ENCODE data around the gene TSEN34.
"Not testable (repeated sequence)": the region's sequence is repeated elsewhere in the genome, so short reads cannot be mapped to it uniquely, and the experiment has no call there.

Gene TSEN34

GRCh38 chr19:54191811-54192453 is 824 bp downstream of the TSEN34 start:
- H3K4me1 Mint-ChIP-seq: peaks cover 38% of the 10 kb centered on the region
- H3K9me3 Mint-ChIP-seq: no peaks in the 10 kb centered on the region
- H3K36me3 Mint-ChIP-seq: peaks cover 5% of the 10 kb centered on the region
- H3K27ac Mint-ChIP-seq: peak overlapping the region; percentile 55
- peak overlapping the region; percentile 97 for H3K4me3 Mint-ChIP-seq
- H3K27me3 Mint-ChIP-seq: no peaks in the 10 kb centered on the region

- H3K9me3 Mint-ChIP-seq: no peaks in the 10 kb centered on the region
- peaks cover 5% of the 10 kb centered on the region for H3K36me3 Mint-ChIP-seq
Measured at GRCh38 chr19:54193011-54193410, 1.9 kb downstream of the TSEN34 start.

GRCh38 chr19:54194463-54194862 is 3.4 kb downstream of the TSEN34 start:
- H3K4me3 Mint-ChIP-seq, H3K27me3 Mint-ChIP-seq, H3K9me3 Mint-ChIP-seq, H3K36me3 Mint-ChIP-seq, H3K27ac Mint-ChIP-seq: not testable (repeated sequence)
- H3K4me1 Mint-ChIP-seq: peaks cover 34% of the 10 kb centered on the region

More at GRCh38 chr19:54193011-54193410, 1.9 kb downstream of the TSEN34 start:
- H3K4me1 Mint-ChIP-seq: peaks cover 28% of the 10 kb centered on the region
- peak overlapping the region; percentile 97 for H3K4me3 Mint-ChIP-seq
- H3K27me3 Mint-ChIP-seq: no peaks in the 10 kb centered on the region
- H3K27ac Mint-ChIP-seq: no peak overlapping the region

DNA sequence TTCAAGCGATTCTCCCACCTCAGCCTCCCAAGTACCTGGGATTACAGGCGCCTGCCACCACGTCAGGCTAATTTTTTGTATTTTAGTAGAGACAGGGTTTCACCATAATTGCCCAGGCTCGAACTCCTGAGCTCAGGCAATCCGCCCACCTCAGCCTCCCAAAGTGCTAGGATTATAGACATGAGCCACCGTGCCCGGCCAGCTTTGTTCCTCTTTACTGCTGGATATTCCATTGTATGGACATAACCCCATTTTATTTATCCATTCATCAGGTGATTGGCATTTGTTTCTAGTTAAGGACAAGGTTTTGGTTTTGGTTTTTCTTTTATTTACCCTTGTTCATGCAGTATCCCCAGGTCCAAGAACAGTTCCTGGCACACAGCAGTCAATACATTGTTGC is 5.4 kb downstream of the TSEN34 start:
- peaks cover 11% of the 10 kb centered on the region for H3K36me3 Mint-ChIP-seq
- H3K4me3 Mint-ChIP-seq: no peak overlapping the region
- no peaks in the 10 kb centered on the region for H3K27me3 Mint-ChIP-seq
- H3K27ac Mint-ChIP-seq: no peak overlapping the region
- peaks cover 31% of the 10 kb centered on the region for H3K4me1 Mint-ChIP-seq
- H3K9me3 Mint-ChIP-seq: no peaks in the 10 kb centered on the region

GRCh38 chr19:54197121-54197520 is 6.0 kb downstream of the TSEN34 start:
- no peaks in the 10 kb centered on the region for H3K9me3 Mint-ChIP-seq
- no peak overlapping the region for H3K27ac Mint-ChIP-seq
- H3K4me3 Mint-ChIP-seq: no peak overlapping the region
- H3K27me3 Mint-ChIP-seq: no peaks in the 10 kb centered on the region
- H3K4me1 Mint-ChIP-seq: peaks cover 25% of the 10 kb centered on the region
- peaks cover 17% of the 10 kb centered on the region for H3K36me3 Mint-ChIP-seq

GRCh38 chr19:54199401-54199800 is 8.3 kb downstream of the TSEN34 start:
- Mint-ChIP-seq H3K36me3 (peaks cover 30% of the 10 kb centered on the region), H3K27ac (peak overlapping the region; percentile 67), H3K9me3 (no peaks in the 10 kb centered on the region), H3K27me3 (no peaks in the 10 kb centered on the region), H3K4me1 (peaks cover 32% of the 10 kb centered on the region), H3K4me3 (peak overlapping the region; percentile 80)

- Mint-ChIP-seq H3K36me3 (peaks cover 32% of the 10 kb centered on the region), H3K27me3 (no peaks in the 10 kb centered on the region), H3K4me3 (peak overlapping the region; percentile 95), H3K27ac (peak overlapping the region; percentile 100), H3K9me3 (no peaks in the 10 kb centered on the region), H3K4me1 (peaks cover 51% of the 10 kb centered on the region)
Measured at GRCh38 chr19:54201172-54201701, 10.1 kb downstream of the TSEN34 start.

GRCh38 chr19:54201980-54202379 is 10.9 kb downstream of the TSEN34 start:
- Mint-ChIP-seq H3K4me3 (peak overlapping the region; percentile 95), H3K36me3 (peaks cover 37% of the 10 kb centered on the region)

DNA sequence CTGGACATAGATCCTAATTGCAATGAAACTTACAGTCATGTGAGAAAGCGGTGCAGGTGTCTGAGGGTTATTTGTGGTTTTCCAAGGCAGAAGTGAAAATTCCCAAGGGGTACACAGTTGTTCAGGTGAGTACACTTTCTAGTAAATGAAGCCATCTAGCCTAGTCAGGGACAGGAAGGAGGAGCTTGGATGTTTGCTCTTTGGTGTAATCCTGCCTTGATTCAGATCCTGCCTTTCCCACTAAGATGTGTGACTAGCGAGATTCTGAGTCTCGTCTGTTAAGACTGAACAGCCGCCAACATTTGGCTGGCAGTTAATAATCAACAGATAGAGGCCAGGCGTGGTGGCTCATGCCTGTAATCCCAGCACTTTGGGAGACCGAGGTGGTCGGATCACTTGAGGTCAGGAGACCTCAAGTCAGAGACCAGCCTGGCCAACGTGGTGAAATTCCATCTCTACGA is 12.1 kb downstream of the TSEN34 start:
- no peaks in the 10 kb centered on the region for H3K9me3 Mint-ChIP-seq
- peaks cover 70% of the 10 kb centered on the region for H3K4me1 Mint-ChIP-seq
- peak overlapping the region; percentile 55 for H3K27ac Mint-ChIP-seq
- peaks cover 42% of the 10 kb centered on the region for H3K36me3 Mint-ChIP-seq
- H3K4me3 Mint-ChIP-seq: peak overlapping the region; percentile 95
- no peaks in the 10 kb centered on the region for H3K27me3 Mint-ChIP-seq

More at GRCh38 chr19:54201980-54202379, 10.9 kb downstream of the TSEN34 start:
- Mint-ChIP-seq H3K27me3 (no peaks in the 10 kb centered on the region), H3K27ac (peak overlapping the region; percentile 65), H3K4me1 (peaks cover 58% of the 10 kb centered on the region), H3K9me3 (no peaks in the 10 kb centered on the region)

DNA sequence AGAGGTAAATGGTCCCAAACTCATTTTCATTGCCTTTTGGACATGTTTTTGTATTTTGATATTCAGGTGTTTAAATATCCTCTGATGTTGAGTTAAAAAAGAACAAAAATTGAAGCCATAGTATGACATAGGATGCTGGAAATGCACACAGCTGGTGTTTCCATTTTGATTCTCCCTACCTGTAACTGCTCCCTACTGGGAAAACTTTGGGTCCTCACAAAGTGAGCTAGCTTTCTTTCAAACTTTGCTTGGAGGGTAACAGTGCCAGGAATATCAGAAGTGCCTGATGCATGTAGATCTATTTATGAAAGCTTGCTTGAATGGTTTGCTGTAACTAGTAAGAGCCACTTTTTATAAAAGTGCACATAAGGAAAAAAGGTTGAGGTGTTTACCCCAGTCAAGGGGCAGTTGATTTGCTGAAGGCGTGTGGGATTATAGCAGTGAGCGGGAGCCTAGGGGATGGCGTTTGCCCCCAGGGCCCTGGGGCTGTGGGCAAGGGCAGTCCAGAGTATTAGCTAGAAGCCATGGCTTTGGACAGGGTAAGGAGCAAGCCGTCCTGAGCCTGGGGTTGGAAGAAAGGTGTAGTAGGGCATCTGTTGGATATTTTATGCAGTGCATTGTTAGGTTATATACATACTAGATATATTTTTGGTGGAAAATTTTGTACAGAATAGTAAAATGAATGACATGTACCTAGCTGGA is 13.8 kb downstream of the TSEN34 start:
- Mint-ChIP-seq H3K4me3 (peak overlapping the region; percentile 95), H3K36me3 (peaks cover 45% of the 10 kb centered on the region), H3K4me1 (peaks cover 77% of the 10 kb centered on the region), H3K27ac (peak overlapping the region; percentile 48), H3K27me3 (no peaks in the 10 kb centered on the region), H3K9me3 (no peaks in the 10 kb centered on the region)

GRCh38 chr19:54206030-54206830 is 15.1 kb downstream of the TSEN34 start:
- H3K4me1 Mint-ChIP-seq: peaks cover 90% of the 10 kb centered on the region
- no peaks in the 10 kb centered on the region for H3K27me3 Mint-ChIP-seq
- H3K4me3 Mint-ChIP-seq: peak overlapping the region; percentile 95
- H3K9me3 Mint-ChIP-seq: no peaks in the 10 kb centered on the region
- no peak overlapping the region for H3K27ac Mint-ChIP-seq
- H3K36me3 Mint-ChIP-seq: peaks cover 43% of the 10 kb centered on the region

DNA sequence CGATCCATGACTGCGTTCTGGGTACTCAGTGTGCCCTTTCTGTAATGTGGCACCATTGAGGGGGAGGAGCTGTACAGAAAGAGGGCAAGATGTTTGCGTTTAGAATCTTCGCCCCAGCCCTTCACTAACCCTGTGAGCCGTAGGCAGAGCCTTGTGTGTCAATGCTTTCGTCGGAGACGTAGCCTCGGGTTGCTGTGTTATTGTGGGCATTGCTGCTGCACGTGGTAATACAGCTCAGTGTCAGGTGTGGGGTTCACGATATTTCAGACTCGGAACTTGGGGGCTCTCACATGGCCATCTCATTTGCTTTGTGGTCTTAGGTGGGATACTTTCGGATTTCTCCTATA is 15.7 kb downstream of the TSEN34 start:
- H3K9me3 Mint-ChIP-seq: no peaks in the 10 kb centered on the region
- H3K36me3 Mint-ChIP-seq: peaks cover 39% of the 10 kb centered on the region
- H3K4me1 Mint-ChIP-seq: peaks cover 91% of the 10 kb centered on the region
- H3K27me3 Mint-ChIP-seq: no peaks in the 10 kb centered on the region
- peak overlapping the region; percentile 81 for H3K4me3 Mint-ChIP-seq
- peak overlapping the region; percentile 85 for H3K27ac Mint-ChIP-seq

DNA sequence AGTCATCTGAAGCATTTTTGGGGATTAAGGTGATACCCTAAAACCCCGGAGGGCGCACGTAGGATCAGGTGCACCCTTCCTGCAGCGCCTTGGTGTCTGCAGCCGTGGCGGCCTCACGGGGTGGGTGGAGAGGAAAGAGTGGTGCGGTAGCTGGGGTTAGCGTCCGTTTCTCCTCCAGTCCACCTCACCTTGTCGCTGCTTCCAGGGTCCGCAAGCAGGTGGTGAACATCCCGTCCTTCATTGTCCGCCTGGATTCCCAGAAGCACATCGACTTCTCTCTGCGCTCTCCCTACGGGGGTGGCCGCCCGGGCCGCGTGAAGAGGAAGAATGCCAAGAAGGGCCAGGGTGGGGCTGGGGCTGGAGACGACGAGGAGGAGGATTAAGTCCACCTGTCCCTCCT is 16.1 kb downstream of the TSEN34 start:
- Mint-ChIP-seq H3K36me3 (peaks cover 36% of the 10 kb centered on the region), H3K4me3 (peak overlapping the region; percentile 81)
- not testable (repeated sequence) for H3K27me3 Mint-ChIP-seq

DNA sequence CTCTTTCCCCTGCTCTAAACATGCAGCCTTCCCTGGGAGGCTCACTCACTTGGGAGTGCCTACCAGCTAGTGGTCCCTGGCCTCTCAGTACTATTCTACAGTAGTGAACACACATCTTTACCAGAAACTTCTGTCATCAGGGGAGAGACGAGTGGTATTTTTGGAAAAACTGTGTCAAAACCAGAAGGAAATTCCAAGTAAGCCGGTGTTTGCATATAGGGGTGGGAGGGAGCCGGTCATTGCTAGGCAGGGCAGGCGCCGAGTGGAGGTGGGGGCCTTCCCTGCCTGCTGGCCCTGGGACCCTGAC is 16.5 kb downstream of the TSEN34 start:
- peak overlapping the region; percentile 85 for H3K27ac Mint-ChIP-seq
- H3K4me3 Mint-ChIP-seq: peak overlapping the region; percentile 81

More for the DNA sequence above, 16.1 kb downstream of the TSEN34 start:
- H3K27ac Mint-ChIP-seq: peak overlapping the region; percentile 85
- H3K9me3 Mint-ChIP-seq: not testable (repeated sequence)
- H3K4me1 Mint-ChIP-seq: peaks cover 90% of the 10 kb centered on the region

DNA sequence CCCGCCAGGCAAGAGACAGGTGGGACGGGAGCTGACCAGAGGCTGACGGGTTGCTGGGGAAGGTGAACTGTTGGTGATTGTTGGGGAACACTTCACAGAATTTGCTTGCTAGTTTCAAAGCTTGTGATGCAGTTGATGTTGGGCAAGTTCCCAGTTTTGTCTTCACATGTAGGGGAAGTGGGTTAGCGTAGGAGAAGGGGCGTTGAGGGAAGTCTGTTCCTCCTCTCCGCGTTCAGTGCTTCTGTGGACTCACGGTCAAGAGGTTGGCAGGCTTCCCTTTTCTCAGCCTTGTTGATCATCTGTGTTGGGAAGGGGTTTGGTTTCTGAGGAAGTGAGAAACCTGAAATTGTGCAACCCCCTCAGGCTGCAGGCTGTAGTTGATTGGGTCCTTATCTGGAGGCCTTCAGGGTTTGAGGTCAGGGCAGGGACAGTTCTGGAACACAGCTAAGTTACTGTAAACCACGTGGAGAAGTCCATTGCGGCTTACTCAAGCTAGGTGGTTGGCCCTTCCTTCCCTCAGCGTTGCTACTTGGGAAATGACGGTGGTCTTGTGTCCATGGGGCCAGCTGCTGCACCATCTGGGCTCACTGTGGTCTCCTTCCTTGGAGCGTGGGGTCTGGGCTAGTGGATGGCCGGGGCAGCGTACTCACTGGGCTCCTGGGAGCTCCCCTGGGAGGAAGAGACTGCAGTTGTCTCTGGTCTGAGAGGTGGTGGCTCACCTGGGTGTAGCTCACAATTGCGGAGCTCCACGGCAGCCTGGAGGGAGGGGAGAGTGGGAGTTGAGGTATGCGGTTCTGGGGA is 17.1 kb downstream of the TSEN34 start:
- H3K4me1 Mint-ChIP-seq: peaks cover 80% of the 10 kb centered on the region
- peaks cover 27% of the 10 kb centered on the region for H3K36me3 Mint-ChIP-seq
- H3K27me3 Mint-ChIP-seq: no peaks in the 10 kb centered on the region
- H3K4me3 Mint-ChIP-seq: peak overlapping the region; percentile 81
- H3K27ac Mint-ChIP-seq: peak overlapping the region; percentile 85
- H3K9me3 Mint-ChIP-seq: no peaks in the 10 kb centered on the region

More for the DNA sequence above, 16.5 kb downstream of the TSEN34 start:
- Mint-ChIP-seq H3K4me1 (peaks cover 85% of the 10 kb centered on the region), H3K9me3 (no peaks in the 10 kb centered on the region), H3K27me3 (no peaks in the 10 kb centered on the region), H3K36me3 (peaks cover 32% of the 10 kb centered on the region)
